ENCODE data around the gene CHAT. TPM values are rescaled to one million over a fixed set of nuclear protein-coding genes. Genes with fewer than 3 reads are reported as not detected.
A peak's percentile ranks its signal among the peaks of the same experiment; 100 is the strongest.

Gene CHAT
- total RNA-seq, 6 experiments from 2014 or later, result not detected

DNA sequence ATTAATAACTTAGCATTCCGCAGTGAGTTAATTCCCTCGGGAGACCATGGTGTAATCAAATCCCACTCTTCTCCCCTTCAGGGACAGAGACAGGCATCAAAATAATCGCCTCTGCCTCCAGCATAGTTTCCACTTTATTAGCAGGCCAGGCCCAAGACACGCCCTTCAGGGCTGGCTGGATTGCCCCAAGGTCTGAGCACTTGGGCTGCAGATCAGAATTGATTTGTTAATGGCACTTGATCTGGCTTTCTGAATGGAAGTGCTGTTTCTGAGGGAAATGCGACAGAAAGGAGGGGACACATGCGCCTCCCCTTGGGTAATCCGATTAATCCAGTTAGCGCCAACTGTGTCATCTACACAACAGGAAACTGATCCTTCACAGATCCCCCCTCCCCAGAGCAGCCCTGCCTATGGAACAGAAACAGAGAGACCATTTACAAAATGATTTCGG lies 15.6 kb downstream of the CHAT start:
- Histone ChIP-seq H3K36me3 (no peaks in the 10 kb centered on the region), H3K27ac (no peak overlapping the region), H3K4me3 (no peak overlapping the region), H3K27me3 (no peaks in the 10 kb centered on the region), H3K9me3 (no peaks in the 10 kb centered on the region), H3K4me1 (no peaks in the 10 kb centered on the region)
- DNase-seq (no peak), ATAC-seq (no peak)
- WGBS (ENCODE audit: insufficient coverage, low coverage, low lambda C conversion rate, missing lambda C conversion rate), result 66% methylated on average over 8 of the region's 9 CpGs
- intact Hi-C loops (cut with DNase I), result no loop called here
- TF ChIP-seq, protein P1, sequence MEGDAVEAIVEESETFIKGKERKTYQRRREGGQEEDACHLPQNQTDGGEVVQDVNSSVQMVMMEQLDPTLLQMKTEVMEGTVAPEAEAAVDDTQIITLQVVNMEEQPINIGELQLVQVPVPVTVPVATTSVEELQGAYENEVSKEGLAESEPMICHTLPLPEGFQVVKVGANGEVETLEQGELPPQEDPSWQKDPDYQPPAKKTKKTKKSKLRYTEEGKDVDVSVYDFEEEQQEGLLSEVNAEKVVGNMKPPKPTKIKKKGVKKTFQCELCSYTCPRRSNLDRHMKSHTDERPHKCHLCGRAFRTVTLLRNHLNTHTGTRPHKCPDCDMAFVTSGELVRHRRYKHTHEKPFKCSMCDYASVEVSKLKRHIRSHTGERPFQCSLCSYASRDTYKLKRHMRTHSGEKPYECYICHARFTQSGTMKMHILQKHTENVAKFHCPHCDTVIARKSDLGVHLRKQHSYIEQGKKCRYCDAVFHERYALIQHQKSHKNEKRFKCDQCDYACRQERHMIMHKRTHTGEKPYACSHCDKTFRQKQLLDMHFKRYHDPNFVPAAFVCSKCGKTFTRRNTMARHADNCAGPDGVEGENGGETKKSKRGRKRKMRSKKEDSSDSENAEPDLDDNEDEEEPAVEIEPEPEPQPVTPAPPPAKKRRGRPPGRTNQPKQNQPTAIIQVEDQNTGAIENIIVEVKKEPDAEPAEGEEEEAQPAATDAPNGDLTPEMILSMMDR (IDR thresholded peaks at IDR 0.05), result no peak

DNA sequence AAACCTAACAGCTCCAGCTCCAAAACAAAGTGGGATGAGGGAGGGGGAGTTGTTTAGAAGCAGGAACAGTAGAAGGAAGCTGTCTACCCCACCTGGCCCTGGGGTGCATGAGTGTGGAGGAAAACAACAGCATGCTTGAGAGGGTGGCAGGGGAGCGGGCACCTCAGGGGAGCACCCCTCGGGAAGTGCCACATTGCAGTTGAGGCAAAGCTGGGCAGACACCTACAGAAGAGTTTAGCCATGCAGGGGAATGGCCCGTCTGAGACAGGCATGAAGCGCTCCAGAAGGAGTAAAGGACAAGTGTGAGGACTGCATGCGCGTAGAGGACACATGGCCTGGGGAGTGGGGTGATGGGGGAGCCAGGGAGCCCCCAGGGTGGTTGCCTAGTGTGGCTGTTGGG lies 18.1 kb downstream of the CHAT start:
- TF ChIP-seq, protein P1 (IDR thresholded peaks at IDR 0.05), result no peak
- TF ChIP-seq POLR2A (IDR thresholded peaks at IDR 0.05), result no peak
- DNase-seq (peak in 1 of 3 donors; percentile 18), ATAC-seq (no peak)
- Histone ChIP-seq H3K4me3 (no peak overlapping the region), H3K4me1 (no peaks in the 10 kb centered on the region), H3K27me3 (no peaks in the 10 kb centered on the region), H3K36me3 (no peaks in the 10 kb centered on the region), H3K9me3 (no peaks in the 10 kb centered on the region), H3K27ac (no peak overlapping the region)
- 79% methylated on average over 4 of the region's 6 CpGs for WGBS (ENCODE audit: insufficient coverage, low coverage, low lambda C conversion rate, missing lambda C conversion rate)
- intact Hi-C loops (cut with DNase I), result no loop called here

DNA sequence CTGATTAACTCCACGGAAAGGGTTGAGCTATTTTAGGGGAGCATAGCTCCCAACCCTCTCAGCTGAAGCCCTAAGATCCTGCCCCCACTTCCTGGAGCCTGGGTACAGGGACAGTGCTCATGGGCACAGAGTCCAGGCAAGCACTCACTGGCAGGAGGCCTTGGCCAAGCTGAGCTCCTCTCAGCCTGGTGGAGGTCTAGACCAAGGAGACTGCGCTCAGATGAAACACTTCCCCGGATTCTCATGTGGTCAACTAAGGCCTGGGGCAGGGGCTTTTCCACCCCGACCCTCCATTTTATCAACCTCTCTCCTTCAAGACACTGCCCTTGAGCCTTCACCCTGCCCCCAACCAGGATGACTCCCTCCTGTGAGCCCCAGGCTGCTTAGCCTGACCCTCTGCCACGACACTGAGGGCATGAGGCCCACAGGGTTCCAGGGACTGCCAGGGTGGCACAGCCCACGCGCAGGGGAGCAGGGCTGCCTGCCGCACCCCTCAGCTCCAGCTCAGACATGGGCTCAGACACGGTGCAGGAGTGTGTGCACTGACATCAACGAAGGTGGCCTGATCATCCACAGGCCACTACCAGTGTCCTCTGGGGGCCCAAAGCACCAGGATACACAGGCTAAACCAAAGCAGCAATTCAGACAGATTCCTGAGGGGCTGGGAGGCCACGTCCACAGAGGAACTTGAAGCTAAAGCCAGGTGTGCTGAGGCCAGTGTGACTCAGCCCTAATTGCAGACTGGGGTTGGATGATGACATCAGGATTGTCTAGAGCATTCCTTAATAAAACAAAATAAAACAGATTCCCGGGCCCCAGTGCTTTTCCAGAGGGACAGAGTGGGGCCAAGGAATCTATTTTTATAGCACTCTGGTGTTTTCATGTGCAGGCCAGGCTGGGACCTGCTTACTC lies 18.8 kb downstream of the CHAT start:
- no peaks in the 10 kb centered on the region for H3K36me3 ChIP-seq
- H3K4me1 ChIP-seq, result no peaks in the 10 kb centered on the region
- DNase-seq, result peak in 1 of 3 donors; percentile 35
- ATAC-seq, result peak in 1 of 4 donors; percentile 22
- TF ChIP-seq, protein P1 (IDR thresholded peaks at IDR 0.05), result no peak
- no peak for TF ChIP-seq POLR2A (IDR thresholded peaks at IDR 0.05)
- H3K4me3 ChIP-seq, result no peak overlapping the region
- whole genome bisulfite sequencing (ENCODE audit: insufficient coverage, low coverage, low lambda C conversion rate, missing lambda C conversion rate), result 45% methylated on average over 2 of the region's 12 CpGs
- intact Hi-C loops (cut with DNase I), result no loop called here
- no peaks in the 10 kb centered on the region for H3K9me3 ChIP-seq
- H3K27ac ChIP-seq, result no peak overlapping the region
- no peaks in the 10 kb centered on the region for H3K27me3 ChIP-seq

DNA sequence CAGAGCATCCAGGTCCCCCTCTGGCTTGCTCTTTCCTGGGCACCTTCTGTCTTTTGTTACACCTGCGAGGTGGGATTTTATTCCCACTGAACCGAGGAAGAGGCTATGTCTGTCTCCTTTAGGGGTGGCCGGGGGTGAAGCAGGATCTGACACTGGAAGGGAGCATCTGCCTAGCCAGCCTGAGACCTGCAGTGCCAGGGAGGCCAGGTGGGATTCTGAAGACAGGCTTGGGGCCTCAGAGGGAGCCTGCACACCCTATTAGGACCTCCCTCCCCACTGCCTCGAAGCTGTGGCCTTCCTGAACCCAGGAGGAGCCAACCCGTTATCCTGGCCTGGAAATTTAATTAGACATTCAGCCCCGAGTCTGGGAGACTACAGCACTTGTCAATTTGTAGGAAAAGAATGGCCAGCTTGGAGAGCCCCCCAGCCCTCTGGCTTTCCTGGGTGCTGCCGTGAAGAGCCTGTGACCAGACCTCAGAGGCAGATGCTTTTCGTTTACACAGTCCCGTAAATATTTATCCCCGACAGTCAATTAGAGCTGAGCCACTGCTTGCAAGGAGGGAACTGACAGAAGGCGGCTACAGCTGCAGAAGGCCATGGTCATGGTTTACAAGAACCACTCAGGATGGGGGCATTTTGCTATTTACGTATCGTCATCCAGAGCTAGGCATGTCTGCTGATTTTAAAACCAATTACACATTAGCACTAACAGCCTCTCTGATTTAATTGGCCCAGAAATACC lies 19.7 kb downstream of the CHAT start:
- no peak overlapping the region for H3K27ac ChIP-seq
- H3K4me1 ChIP-seq, result no peaks in the 10 kb centered on the region
- TF ChIP-seq POLR2A (IDR thresholded peaks at IDR 0.05), result no peak
- ATAC-seq, result no peak
- no peaks in the 10 kb centered on the region for H3K27me3 ChIP-seq
- intact Hi-C loops (cut with DNase I), result no loop called here
- no peaks in the 10 kb centered on the region for H3K9me3 ChIP-seq
- no peaks in the 10 kb centered on the region for H3K36me3 ChIP-seq
- peak in 1 of 3 donors; percentile 16 for DNase-seq
- WGBS (ENCODE audit: insufficient coverage, low coverage, low lambda C conversion rate, missing lambda C conversion rate), result 16% methylated on average over 7 of the region's 13 CpGs
- H3K4me3 ChIP-seq, result no peak overlapping the region

All from right lobe of liver (tissue), 6 donors.